Lower lobe of right lung (tissue), 2 donors: ENCODE measurements around the gene ANKRD44. TPM values are rescaled to one million over a fixed set of nuclear protein-coding genes. Genes with fewer than 3 reads are reported as not detected.

Source experiments
- ATAC-seq, 2 donors: fragments of 200-7000 bp; cut with Tn5 transposase; one replicate each; pipeline ENCODE4 v1.9.1; 2020 to 2022; ENCODE audit warnings: mild to moderate bottlenecking in 2 of 2, moderate library complexity in 2 of 2
- DNase-seq: peaks from one replicate; pipeline ENCODE4 v3.0.0-alpha.2; 2020
- H3K27ac ChIP-seq: fragments of 200-600 bp; one replicate; pipeline ENCODE4 v1.8.0; 2022
- H3K27me3 ChIP-seq: fragments of 200-600 bp; one replicate; pipeline ENCODE4 v1.8.0; 2022; ENCODE audit warnings: low read depth
- H3K36me3 ChIP-seq: fragments of 200-600 bp; one replicate; pipeline ENCODE4 v1.8.0; 2022; ENCODE audit warnings: mild to moderate bottlenecking
- H3K4me1 ChIP-seq: fragments of 200-600 bp; one replicate; pipeline ENCODE4 v1.8.0; 2022
- H3K4me3 ChIP-seq: fragments of 200-600 bp; one replicate; pipeline ENCODE4 v1.8.0; 2022; ENCODE audit warnings: mild to moderate bottlenecking
- H3K9me3 ChIP-seq: fragments of 200-600 bp; one replicate; pipeline ENCODE4 v1.8.0; 2022
- CTCF ChIP-seq: fragments of 200-600 bp; IDR thresholded peaks from one replicate; pipeline ENCODE4 v1.8.0; 2022; ENCODE audit warnings: antibody characterized with exemption, mild to moderate bottlenecking
- intact Hi-C: fragments of 100-400 bp; cut with DNase I; formaldehyde crosslinking; loops from one replicate; pipeline ENCODE4 v1.11.0; 2022
- total RNA-seq: library from RNA; stranded (reverse); fragmentation: NEBNext Ultra II Directional; extraction: Animal tissue kit (Norgen Biotek cat#: 25700); gene quantifications from one replicate; pipeline ENCODE4 v1.2.1, GENCODE V29; 2021
- donor health status: DM: no; HTN: yes; CAD: no; lungs with severe emphysema.

The ANKRD44 gene
- total RNA-seq, 1 donor from 2014 or later, result 58.7 TPM

- no peak for DNase-seq
- intact Hi-C loops, result no loop called here
- Histone ChIP-seq H3K27me3 (no peaks in the 10 kb centered on the region), H3K4me3 (no peak overlapping the region), H3K4me1 (peaks cover 12% of the 10 kb centered on the region), H3K27ac (no peak overlapping the region), H3K9me3 (no peaks in the 10 kb centered on the region), H3K36me3 (no peaks in the 10 kb centered on the region)
- no peak for ATAC-seq
- TF ChIP-seq CTCF, result no peak
These were observed 129.1 kb downstream of the ANKRD44 start for GRCh38 chr2:197181491-197181890.

GRCh38 chr2:197179744-197180498 is 130.7 kb downstream of the ANKRD44 start:
- H3K27ac ChIP-seq, result no peak overlapping the region
- H3K4me1 ChIP-seq, result peaks cover 2% of the 10 kb centered on the region
- no peak for DNase-seq
- peak in 1 of 2 donors; percentile 11 for ATAC-seq
- no peak overlapping the region for H3K4me3 ChIP-seq
- no peaks in the 10 kb centered on the region for H3K36me3 ChIP-seq
- intact Hi-C loops, result no loop called here
- H3K9me3 ChIP-seq, result no peaks in the 10 kb centered on the region
- H3K27me3 ChIP-seq, result no peaks in the 10 kb centered on the region
- TF ChIP-seq CTCF, result no peak

DNA sequence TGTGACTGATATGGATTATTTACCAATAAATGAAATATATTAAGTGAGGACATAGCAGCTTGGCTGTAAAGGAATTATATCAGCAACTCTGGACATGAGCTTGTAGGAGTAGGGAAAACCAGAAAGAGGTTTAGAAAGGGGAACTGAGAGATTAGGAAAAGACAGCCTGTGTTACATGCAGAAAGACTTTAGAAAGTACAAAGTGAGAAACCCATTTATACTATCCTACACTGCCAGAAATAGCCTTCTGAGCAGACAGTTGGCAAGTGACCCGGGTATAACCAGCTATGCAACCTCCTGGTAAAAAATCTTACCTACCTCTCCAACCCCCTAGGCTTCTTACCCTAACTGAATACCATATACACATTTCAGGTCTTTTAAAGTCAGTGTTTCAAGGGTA is 134.1 kb downstream of the ANKRD44 start:
- H3K27ac ChIP-seq, result no peak overlapping the region
- no peak for TF ChIP-seq CTCF
- H3K9me3 ChIP-seq, result no peaks in the 10 kb centered on the region
- intact Hi-C loops, result no loop called here
- no peak overlapping the region for H3K4me3 ChIP-seq
- ATAC-seq, result no peak
- H3K27me3 ChIP-seq, result no peaks in the 10 kb centered on the region
- H3K36me3 ChIP-seq, result no peaks in the 10 kb centered on the region
- no peak for DNase-seq
- H3K4me1 ChIP-seq, result no peaks in the 10 kb centered on the region

DNA sequence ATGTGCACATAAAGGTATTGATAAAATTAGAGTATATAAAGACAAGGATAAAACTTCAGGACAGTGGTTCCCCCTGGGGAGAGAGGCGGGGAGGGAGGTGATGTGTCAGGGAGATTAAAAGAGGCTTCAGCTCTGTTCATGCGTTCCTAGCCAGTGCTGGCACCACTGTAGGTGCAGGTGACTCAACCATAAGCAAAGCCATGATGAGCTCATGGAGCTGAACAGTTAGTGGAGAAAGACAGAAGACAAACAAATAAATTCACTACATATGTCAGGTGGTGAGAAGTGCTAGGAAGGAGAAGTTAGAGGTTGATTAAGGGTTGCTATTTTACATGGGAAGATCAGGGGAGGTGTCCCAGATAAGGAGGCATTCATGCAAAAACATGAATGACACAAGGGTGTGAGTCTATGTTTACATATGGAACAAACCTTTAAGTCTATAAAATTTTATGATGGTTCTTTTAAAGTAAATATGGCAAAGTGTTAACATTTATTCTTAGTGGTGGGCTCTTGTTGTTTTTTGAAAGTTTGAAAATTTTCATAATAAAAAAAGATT is 136.0 kb downstream of the ANKRD44 start:
- Histone ChIP-seq H3K4me1 (peaks cover 6% of the 10 kb centered on the region), H3K27me3 (no peaks in the 10 kb centered on the region), H3K27ac (no peak overlapping the region), H3K36me3 (no peaks in the 10 kb centered on the region), H3K4me3 (no peak overlapping the region), H3K9me3 (no peaks in the 10 kb centered on the region)
- ATAC-seq (peak in 1 of 2 donors; percentile 11), DNase-seq (no peak)
- intact Hi-C loops, result no loop called here
- no peak for TF ChIP-seq CTCF

DNA sequence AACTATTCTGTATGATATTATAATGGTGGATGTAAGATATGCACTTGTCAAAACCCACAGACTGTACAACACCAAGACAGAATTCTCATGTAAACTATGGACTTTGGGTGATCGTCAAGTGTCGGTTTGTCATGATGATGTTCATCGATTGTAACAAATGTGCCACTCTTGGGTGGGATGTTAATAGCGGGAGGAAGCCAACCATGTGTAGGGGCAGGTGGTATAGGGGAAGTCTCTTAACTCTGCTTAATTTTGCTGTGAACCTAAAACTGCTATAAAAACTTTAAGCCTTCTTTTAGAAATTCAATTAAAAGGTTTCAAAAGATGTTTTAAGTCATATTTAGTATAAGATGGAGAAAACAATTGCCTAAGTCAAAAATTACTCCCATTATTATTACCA is 139.0 kb downstream of the ANKRD44 start:
- H3K4me3 ChIP-seq, result no peak overlapping the region
- H3K27ac ChIP-seq, result no peak overlapping the region
- no peaks in the 10 kb centered on the region for H3K9me3 ChIP-seq
- intact Hi-C loops, result no loop called here
- DNase-seq (no peak), ATAC-seq (no peak)
- H3K27me3 ChIP-seq, result no peaks in the 10 kb centered on the region
- no peak for TF ChIP-seq CTCF
- H3K36me3 ChIP-seq, result no peaks in the 10 kb centered on the region
- H3K4me1 ChIP-seq, result peaks cover 13% of the 10 kb centered on the region
